RWPE1 (cell line): ENCODE results near the gene BTBD9.

Source experiments
- CTCF ChIA-PET: fragments of 350-600 bp; sonication (Branson Sonifier 250); formaldehyde crosslinking; extraction: SDS; loops from one replicate; lab custom pipeline; 2021; lab: Yijun Ruan, JAX
- POLR2A ChIA-PET: fragments of 400-600 bp; formaldehyde crosslinking; extraction: SDS; loops from one replicate; lab custom pipeline; 2020; ENCODE audit warnings: antibody characterized with exemption; ENCODE audit not compliant: low non-redundant PET; lab: Yijun Ruan, JAX
- DNase-seq: peaks from one replicate; pipeline ENCODE4 v3.0.0; 2012; ENCODE audit warnings: low spot score
- H3K27ac ChIP-seq: fragments of 450-650 bp; 2 replicates; pipeline ENCODE4 v1.5.1; 2017
- TF ChIP-seq, protein P1 (sequence below): fragments of 450-650 bp; conservative IDR thresholded peaks from 2 replicates; pipeline ENCODE4 v1.5.1; 2017; ENCODE audit warnings: low read depth, mild to moderate bottlenecking

The BTBD9 gene

DNA sequence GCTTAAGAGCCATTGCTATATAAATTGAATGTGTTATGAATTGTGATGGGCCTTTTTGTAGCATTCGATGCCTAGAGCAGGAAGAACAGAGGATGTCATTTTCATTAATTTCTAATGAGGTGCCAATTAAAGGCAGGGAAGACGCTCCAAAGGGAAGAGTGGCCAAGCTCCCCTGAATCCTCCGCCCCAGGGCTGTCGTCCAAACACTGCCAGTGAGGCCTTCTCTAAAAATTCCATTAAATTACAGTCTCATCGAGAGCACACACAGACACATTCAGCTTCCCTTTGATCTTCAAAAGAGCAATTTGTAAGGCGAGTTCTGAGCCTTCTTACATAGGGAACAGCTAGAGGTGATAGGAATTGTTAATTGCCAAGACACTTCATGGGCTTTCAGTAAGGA, 520.2 kb downstream of the BTBD9 start:
- ChIA-PET CTCF (no interaction called here), POLR2A (no interaction called here)
- H3K27ac ChIP-seq = no peak overlapping the region
- TF ChIP-seq, protein P1, sequence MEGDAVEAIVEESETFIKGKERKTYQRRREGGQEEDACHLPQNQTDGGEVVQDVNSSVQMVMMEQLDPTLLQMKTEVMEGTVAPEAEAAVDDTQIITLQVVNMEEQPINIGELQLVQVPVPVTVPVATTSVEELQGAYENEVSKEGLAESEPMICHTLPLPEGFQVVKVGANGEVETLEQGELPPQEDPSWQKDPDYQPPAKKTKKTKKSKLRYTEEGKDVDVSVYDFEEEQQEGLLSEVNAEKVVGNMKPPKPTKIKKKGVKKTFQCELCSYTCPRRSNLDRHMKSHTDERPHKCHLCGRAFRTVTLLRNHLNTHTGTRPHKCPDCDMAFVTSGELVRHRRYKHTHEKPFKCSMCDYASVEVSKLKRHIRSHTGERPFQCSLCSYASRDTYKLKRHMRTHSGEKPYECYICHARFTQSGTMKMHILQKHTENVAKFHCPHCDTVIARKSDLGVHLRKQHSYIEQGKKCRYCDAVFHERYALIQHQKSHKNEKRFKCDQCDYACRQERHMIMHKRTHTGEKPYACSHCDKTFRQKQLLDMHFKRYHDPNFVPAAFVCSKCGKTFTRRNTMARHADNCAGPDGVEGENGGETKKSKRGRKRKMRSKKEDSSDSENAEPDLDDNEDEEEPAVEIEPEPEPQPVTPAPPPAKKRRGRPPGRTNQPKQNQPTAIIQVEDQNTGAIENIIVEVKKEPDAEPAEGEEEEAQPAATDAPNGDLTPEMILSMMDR = no peak
- DNase-seq = no peak

DNA sequence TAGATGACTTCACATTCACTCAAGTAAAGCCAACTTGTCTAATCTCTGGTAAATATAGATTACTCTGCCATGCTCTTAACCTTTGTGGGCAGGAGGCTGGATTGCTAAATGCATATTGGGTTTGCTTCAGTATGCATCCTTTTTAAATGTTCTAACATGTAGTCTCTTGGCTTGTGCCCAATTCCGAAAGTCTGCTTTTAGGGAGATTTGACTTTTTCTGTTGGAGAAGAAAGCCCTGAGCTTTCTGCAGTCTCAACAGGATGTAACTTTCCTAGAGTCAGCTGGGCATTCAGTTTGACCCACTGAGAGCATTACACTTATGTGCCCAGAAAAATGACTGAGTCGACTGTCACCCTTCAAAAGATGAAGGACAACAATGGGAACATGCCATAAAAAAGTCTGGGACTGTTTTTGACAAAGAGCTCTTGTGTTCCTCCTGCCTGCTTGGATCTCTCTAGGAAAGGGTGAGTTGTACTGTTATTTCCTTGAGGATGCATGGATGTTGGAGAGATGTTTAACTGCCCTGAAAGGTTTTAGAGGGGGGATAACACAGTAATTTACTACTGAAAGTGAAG, 520.9 kb downstream of the BTBD9 start:
- TF ChIP-seq, protein P1 = no peak
- ChIA-PET CTCF (no interaction called here), POLR2A (no interaction called here)
- no peak overlapping the region for H3K27ac ChIP-seq
- DNase-seq = no peak
